Heart left ventricle (tissue), 13 donors: ENCODE results near the gene ELOVL5.

Experiments used
- POLR2A ChIP-seq, 2 donors: fragments of 450-650 bp; IDR thresholded peaks; one replicate each; pipeline ENCODE4 v1.6.1; 2017; ENCODE audit warnings: antibody characterized with exemption in 2 of 2, mild to moderate bottlenecking in 2 of 2, moderate library complexity in 2 of 2
- TF ChIP-seq, protein P1 (sequence below), 12 donors: fragments of 200-600 bp; sonication (generic) in 4 of 12; IDR thresholded peaks; one replicate each; pipeline versions ENCODE4 v1.5.0 to v1.8.0; 2018 to 2022; ENCODE audit warnings: antibody characterized with exemption in 12 of 12, mild to moderate bottlenecking in 5 of 12
- donor health status: ischemic (EF 13 %, LVEDD 7.1; RV severe dilation, severe dysfunction).
- donor health status: DM: no; HTN: yes; CAD: no.
- donor health status: DM: no; HTN: no; CAD: no.
- donor health status: ischemic (EF 25% LVEDD 6.9; RV normal size, moderate dysfunction).
- donor health status: ischemic (EF 25% LVEDD 5.7; RV mildly dilated, moderate dysfunction).
- donor health status: ischemic (EF 35%, LVEDD 5.7; RV mildly dilated, moderate dysfunction).
- donor health status: nonischemic (EF 11% LVEDD 7.7; RV severe dilation, severe dysfunction).
- donor health status: DM: yes; HTN: yes; CAD: no.
- donor health status: PGD.
- donor health status: ischemic (EF 29% LVEDD 5.4; RV normal size, mild dysfunction).
- donor health status: nonischemic (EF 23%, LVEDD 6.1; RV moderate dilation, normal function).

DNA sequence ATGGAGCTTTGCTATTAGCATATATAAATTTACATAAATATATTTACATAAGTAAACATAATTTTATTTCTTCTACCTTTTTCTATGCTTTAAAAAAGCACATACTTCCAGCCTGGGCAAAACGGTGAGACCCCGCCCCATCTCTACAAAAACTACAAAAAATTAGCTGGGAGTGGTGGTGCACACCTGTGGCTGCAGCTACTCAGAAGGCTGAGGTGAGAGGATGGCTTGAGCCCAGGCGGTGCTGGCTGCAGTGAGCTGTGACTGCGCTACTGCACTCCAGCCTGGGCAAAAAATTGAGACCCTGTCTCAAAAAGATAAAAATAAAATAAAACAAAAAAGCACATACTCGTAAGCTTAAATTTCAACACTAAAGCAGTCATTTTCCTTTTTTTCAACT lies 30.3 kb downstream of the ELOVL5 start:
- TF ChIP-seq, protein P1, sequence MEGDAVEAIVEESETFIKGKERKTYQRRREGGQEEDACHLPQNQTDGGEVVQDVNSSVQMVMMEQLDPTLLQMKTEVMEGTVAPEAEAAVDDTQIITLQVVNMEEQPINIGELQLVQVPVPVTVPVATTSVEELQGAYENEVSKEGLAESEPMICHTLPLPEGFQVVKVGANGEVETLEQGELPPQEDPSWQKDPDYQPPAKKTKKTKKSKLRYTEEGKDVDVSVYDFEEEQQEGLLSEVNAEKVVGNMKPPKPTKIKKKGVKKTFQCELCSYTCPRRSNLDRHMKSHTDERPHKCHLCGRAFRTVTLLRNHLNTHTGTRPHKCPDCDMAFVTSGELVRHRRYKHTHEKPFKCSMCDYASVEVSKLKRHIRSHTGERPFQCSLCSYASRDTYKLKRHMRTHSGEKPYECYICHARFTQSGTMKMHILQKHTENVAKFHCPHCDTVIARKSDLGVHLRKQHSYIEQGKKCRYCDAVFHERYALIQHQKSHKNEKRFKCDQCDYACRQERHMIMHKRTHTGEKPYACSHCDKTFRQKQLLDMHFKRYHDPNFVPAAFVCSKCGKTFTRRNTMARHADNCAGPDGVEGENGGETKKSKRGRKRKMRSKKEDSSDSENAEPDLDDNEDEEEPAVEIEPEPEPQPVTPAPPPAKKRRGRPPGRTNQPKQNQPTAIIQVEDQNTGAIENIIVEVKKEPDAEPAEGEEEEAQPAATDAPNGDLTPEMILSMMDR (IDR thresholded peaks at IDR 0.05), result no peak
- no peak for TF ChIP-seq POLR2A (IDR thresholded peaks at IDR 0.05)
